GM11168 (cell line): ENCODE data around the gene CCR6.
"Not testable (repeated sequence)": the region's sequence is repeated elsewhere in the genome, so short reads cannot be mapped to it uniquely, and the experiment has no call there.

Experiments used
- in situ Hi-C: fragments of 300-500 bp; cut with MboI; formaldehyde crosslinking; loops from one replicate; pipeline ENCODE4 v1.12.0; 2022; ENCODE audit warnings: low sequenced_read_pairs; ENCODE audit not compliant: unreplicated experiment

The CCR6 gene

DNA sequence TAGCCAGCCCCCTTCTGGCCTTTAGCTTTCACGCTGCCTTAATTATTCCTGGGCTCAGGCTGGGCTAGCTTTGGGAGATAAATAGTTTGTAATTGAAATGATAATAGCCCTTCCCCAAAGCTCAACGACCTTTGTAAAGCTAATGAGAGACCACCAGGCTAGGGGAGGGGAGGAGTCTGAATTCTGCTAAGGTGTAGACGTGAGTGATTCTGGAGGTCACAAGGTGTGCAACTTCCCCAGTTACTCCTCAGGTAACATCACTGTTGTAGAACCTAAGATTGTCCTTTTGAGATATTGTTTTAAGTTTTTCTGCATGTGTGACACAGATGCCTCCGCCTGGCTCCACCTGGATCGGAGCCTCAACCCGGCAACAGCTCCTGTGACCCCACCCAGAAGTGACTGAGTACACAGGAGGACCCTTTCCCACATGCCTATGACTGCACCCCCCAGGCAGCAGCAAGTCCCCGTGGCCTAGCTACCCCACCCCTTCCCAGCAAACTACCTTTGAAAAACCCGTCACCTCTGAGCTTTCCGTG is 40.6 kb downstream of the CCR6 start:
- in situ Hi-C loops = no loop called here

DNA sequence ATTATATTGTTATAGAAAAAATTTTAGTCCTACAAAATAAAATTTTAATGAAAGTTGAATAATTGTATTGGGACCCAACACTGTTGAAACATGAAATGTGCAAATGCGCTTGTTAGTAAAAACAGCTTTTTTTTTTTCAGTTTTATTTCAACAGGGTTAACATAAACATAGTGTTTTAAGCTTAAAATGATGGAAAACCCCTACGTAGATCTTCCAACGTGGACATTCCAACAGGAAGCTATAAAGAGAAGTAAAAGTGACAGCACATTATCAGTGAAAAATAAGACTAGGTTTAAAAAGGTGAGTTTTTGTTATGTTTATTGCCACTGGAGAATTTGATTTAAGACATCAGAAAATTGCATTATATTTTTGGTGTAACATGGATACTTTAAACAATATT is 41.4 kb downstream of the CCR6 start:
- in situ Hi-C loops = no loop called here

DNA sequence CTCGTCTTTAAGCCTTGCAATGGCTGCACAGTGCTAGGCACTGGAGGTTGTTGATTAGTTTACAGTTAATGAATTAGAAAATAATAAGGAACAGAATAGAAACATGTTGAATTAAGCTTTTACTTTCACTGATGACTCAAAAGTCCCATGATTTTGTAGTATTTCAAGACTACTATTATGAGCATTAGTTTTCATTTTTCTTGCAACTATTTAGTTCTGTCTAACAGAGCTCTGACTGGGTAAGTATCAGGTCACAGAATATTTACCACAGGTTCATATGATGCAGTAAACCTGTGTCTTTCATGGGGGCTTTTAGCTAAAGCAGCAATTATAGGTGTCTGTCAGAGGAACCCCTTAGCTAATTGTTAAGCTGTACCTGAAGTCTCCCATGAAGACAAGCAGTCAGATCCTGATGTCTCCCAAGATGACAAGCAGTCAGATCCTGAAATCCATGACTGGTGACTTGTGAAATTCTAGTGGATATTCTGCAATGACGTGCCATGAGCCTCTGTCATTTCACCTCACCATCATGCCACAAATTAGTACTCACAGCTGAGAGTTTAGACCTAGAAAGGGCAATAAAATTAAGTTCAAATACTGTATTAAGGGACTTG is 43.1 kb downstream of the CCR6 start:
- in situ Hi-C loops = no loop called here

DNA sequence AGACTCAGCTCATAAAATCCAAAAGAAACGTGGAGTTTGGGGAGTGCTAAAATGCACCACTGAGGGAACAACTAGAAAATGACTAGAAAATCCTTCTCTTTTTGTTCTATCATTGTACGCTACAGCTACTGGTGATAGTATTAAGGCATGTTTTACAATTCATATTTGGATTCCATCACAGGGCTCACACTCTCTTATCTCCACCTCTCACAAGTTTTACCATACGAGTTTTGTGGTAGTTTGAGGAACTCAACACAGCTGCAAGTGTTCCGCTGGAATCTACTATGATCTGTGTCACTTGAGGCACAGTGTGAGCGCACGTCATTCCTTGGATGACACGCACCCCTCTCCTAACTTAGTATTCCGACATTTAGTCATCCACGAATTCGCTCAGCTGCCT is 44.8 kb downstream of the CCR6 start:
- in situ Hi-C loops = not testable (repeated sequence)

DNA sequence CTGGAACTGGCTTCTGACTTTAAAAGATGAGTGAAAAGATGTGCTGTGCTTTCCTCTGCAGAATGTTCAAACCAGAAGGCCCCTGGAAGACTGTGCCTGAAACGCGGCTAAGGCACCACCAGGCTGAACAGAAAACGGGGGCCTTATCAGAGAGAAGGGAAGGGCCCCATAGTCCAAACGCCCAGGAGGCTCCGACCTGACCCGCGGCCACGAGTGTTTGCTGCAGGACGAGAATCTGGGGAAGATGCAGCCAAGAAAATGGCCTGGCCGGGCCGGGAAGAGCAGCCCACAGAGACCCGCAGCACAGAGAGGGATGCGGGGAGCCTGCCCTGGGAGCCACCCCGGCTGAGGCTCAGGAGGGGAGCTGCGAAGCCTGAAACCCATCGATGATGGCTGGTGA is 45.4 kb downstream of the CCR6 start:
- in situ Hi-C loops = not testable (repeated sequence)

DNA sequence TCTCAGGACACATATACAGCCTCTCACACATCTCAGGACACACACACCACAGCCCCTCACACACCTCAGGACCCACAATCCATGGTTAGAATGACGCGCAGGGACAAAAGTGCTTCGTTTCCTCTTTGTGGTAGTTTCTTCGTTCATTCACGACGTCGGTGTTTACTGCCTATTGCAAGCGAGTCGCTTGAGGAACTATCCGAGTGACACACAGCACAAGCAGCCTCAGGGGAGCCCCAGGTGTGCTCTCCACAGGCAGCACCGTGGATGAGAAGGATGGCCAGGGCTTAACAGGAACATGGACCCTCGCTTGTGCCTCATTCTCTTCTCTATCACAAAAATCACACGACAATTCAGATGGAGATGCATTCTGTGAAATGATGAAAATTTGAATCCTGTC is 47.0 kb downstream of the CCR6 start:
- in situ Hi-C loops = not testable (repeated sequence)

DNA sequence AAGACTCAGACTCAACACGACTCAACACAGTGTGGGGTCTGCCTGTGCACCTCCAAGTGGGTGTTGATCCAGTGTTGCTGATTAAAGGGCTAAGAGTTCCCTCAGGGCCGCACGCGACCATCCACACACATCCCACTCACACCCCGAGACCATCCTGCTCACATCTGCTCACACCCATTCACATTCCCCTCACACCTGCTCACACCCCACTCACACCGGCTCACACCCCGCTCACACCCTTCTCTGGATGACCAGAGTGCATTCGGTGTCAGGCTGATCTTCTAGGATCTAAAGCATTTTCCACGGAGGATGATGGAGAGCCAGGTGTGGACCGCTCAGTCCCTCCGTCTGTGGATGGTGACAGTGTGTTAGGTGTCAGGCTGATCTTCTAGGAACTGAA is 48.4 kb downstream of the CCR6 start:
- in situ Hi-C loops = not testable (repeated sequence)

DNA sequence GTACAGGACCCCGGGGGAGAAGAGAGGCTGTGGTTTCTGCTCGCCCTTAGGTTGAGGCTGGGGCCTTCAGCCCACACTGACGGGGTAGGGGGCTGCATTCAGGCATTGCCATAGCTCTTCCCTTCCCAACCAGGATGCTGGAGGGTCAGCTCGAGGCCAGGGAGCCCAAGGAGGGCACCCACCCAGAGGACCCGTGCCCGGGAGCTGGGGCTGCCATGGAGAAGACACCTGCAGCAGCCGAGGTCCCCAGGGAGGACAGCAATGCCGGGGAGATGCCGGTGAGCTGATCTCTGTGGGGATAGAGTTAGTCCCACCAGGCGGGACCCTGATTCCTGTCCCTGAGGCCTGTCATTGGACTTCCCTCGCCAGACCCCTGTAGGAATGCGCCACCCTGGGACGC is 49.1 kb downstream of the CCR6 start:
- in situ Hi-C loops = not testable (repeated sequence)

DNA sequence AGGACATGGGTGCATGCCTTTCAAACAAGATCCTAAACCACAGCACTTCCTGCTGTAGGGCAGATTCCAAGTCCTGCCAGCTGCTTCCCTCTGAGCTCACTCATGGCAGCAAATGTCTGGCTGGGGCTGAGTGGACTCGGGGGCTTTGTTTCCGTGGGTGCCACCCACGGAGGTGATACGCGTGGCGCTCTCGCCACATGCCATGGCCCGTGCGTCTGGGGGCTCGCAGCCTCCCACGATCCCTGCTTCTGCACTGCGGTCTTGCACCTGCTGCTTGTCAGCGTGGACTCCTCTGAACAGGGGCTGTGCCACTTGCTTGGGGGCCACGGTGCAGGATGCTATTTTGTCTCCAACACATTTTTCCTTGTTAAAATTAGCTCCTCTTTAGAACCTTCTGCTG is 54.4 kb downstream of the CCR6 start:
- in situ Hi-C loops = loop anchor here (5.0 kb wide), 1 partner anchor 200 kb away; no protein-coding TSS in a partner anchor

DNA sequence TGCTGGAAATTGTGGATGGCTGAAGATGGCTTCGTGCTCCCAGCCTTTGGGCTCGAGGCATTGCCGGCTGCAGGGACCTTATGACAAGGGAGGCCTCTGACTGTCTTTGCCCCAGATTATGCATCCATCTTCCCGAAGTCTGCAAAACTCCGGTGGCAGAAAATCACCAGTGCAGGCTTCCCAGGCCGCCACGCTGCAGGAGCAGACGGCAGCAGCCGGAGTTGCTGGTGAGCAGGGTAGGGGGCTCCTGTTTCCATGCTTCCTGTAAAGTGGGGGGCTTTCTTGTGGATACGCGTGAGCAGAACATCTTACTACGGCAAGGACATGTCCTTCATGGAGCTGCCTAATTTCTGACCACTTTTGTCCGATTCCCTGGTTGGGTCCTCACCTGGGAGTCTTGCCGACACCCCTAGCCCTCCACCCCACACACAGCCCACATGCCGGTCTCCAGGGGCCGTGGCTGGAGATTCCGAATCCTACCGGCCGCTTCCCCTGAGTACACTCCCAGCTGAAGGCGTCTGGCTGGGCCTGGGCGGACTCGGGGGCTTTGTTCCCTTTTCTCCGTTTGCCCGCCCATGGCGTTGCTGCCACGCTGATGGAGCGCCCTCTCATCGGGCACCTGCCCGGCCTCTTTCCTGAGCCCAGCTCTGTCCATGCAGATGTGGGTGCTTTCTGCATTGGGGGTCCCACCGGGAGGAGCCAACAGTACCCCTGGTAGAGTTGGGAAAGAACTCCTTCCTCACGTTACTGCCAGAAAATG is 56.2 kb downstream of the CCR6 start:
- in situ Hi-C loops = loop anchor here (5.0 kb wide), 1 partner anchor 198 kb away; no protein-coding TSS in a partner anchor

DNA sequence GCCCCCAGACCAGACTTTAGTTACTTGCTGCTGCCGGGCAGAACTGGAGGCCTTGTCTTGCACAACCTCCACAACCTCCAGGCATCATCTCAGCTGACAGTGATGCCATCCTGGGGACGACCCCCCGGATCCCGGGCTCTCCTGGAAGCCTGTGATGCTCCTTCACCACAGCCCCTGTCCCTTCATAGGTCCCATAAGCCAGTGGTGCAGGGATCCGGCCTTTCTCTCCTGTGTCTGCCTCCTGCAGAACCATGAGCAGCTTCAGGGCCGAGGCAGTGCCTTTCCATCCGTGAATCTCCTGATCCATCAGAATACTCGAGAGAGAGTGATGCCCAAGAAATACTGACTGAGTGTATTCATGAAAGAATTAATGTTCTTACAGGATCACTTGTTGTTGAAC is 57.2 kb downstream of the CCR6 start:
- in situ Hi-C loops = not testable (repeated sequence)

DNA sequence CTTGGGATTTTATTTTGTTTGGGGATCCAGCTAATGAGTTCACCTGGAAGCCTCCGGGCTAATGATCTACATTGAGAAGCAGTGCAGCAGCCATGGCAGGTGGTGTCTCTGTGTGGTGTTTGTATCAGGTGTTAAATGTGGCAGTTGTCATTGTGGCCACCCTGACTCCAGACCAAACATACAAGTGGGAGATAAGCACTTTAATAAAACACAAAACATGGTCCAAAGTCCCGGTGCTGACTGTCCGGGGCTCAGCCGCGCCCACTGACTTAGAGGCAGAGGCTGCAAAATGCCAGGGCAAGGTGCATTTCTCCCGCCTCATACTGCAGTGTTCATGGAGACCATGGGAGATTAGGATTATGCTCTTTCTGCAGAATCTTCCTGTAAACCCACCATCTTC is 58.5 kb downstream of the CCR6 start:
- in situ Hi-C loops = not testable (repeated sequence)

DNA sequence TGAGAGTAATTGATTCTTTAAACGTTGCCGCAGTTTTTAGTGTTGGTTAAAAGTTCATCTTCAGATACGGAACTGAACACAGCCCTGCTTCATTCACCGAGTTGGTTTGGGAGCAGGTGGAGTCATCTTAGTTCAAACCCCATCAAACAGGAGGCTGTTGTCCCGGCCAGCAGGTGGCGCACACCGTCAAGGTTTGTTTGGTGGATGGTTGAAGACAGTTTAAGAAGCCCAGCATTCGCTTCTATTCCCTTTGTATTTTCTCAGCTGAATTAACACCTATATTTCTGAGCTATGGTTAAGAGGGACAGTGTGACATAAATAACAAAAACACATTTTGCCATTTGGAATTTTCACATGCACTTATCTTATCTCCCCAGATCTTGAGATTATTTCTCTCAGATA is 60.0 kb downstream of the CCR6 start:
- in situ Hi-C loops = not testable (repeated sequence)

DNA sequence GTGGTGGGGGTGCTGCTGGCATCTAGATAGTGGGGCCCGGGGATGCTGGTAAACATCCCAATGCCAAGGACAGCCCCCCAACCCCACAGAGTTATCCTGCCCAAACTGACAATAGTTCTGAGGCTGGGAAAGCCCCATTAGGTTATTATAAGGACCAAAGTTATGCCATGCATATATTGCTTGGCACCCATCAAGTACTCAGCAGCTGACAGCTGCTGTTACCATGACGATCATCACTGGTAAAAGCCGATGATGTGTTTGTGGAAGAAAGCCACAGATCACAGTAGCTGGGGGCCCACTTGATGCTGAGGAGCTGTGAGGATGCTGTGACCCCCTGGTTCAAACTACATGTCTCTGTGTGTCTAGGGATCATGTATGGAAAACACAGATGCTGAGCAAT is 62.2 kb downstream of the CCR6 start:
- in situ Hi-C loops = not testable (repeated sequence)

DNA sequence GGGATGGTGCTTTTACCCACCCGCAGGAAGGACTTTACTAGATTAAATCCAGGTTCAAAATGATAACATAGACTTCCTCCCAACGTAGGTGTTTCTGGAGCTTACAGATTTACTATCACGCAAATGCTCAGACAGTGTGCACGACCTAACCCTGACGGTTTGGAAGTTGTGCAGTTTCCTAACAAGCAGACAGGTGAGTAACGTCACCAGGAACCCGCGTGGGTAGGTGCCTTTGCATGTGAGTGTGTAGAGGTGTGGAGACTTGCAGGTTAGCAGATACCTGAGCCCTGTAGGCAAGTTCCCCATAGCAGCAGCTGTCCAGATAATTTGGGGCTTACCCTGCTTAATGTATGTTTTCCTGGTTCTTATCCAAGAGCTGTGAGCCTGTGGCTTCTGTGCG is 64.4 kb downstream of the CCR6 start:
- in situ Hi-C loops = not testable (repeated sequence)
